ENCODE results near the gene DCAF6.

The DCAF6 gene

DNA sequence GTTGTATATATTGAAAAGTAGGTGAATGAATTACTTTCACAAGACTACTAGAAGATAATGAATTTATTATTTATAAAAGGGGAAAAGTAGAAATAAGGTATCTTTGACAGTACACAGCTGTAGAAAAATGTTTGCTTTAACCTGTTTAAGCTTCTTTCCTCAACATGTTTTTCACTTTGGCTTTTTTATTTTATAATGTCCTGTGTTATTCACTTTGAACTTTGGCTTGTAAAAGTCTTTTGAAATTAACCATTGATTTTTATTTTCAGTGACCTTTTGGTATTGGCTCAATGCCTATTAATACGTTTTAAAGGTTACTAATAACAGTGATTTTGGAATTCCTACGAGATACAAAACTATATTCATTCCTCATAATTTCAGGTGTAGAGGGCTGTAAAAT lies 58.1 kb downstream of the DCAF6 start:
- Histone ChIP-seq H2BK120ac (ENCODE audit: insufficient read depth, low read length, poor library complexity) (no peak overlapping the region), H2BK12ac (ENCODE audit: low read length) (no peak overlapping the region), H3K27me3 (ENCODE audit: insufficient read depth, low read length) (no peaks in the 10 kb centered on the region), H3K27ac (ENCODE audit: low read depth, low read length) (no peak overlapping the region), H3K79me1 (ENCODE audit: low read length) (no peaks in the 10 kb centered on the region), H2AK5ac (ENCODE audit: low read length) (no peak overlapping the region), H3K4me3 (ENCODE audit: low read depth, low read length) (no peak overlapping the region), H3K4me1 (ENCODE audit: control insufficient read depth in 1 of 2, insufficient read depth in 2 of 2, low read length in 2 of 2) (no peaks in the 10 kb centered on the region), H3K4me2 (ENCODE audit: low read length) (no peak overlapping the region), H4K12ac (ENCODE audit: low read depth, low read length) (no peak overlapping the region), H4K8ac (ENCODE audit: low read depth, low read length) (no peak overlapping the region), H3K14ac (ENCODE audit: low read length) (no peak overlapping the region), H3K36me3 (ENCODE audit: control insufficient read depth in 1 of 2, insufficient read depth in 2 of 2, low read length in 2 of 2) (peaks cover 9% of the 10 kb centered on the region in 2 experiments), H3K23ac (ENCODE audit: low read length) (no peak overlapping the region), H3K79me2 (ENCODE audit: control insufficient read depth, insufficient read depth, low read length, poor library complexity) (no peaks in the 10 kb centered on the region), H4K91ac (ENCODE audit: low read depth, low read length) (no peak overlapping the region), H3K9me3 (ENCODE audit: insufficient read depth, low read depth, low read length) (no peaks in the 10 kb centered on the region), H2AFZ (ENCODE audit: insufficient read depth, low read length, poor library complexity) (no peak overlapping the region), H2BK5ac (ENCODE audit: low read depth, low read length, poor library complexity) (no peak overlapping the region), H3K4ac (ENCODE audit: low read depth, low read length) (no peak overlapping the region), H3K18ac (ENCODE audit: low read length) (no peak overlapping the region), H3K9ac (ENCODE audit: low read length) (no peak overlapping the region)
- DNase-seq = no peak
- no CpG with 5 or more reads among the region's 2 CpGs for WGBS (ENCODE audit: extremely low coverage, insufficient coverage, insufficient read length)

DNA sequence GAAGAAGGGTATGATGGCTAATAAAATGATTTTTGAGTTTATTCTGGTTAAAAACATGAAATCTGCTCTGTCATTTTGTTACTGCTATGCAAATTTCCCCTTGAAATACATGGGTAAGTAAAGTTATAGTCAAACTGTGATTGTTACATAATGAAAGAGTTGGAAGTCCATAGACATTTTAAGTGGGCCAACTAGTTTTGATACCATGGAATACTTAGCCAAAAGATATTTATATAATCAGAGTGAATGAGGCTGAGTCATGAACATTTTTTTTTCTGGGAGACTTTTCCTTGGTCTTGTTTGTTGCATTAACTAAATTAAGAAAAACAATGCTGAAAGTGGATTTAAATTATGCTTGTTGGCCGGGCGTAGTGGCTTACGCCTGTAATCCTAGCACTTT lies 58.6 kb downstream of the DCAF6 start:
- no peaks in the 10 kb centered on the region for H3K4me1 ChIP-seq (ENCODE audit: control insufficient read depth in 1 of 2, insufficient read depth in 2 of 2, low read length in 2 of 2)
- H4K8ac ChIP-seq (ENCODE audit: low read depth, low read length) = no peak overlapping the region
- no peak overlapping the region for H2BK5ac ChIP-seq (ENCODE audit: low read depth, low read length, poor library complexity)
- no CpG with 5 or more reads among the region's 3 CpGs for whole genome bisulfite sequencing (ENCODE audit: extremely low coverage, insufficient coverage, insufficient read length)
- H4K91ac ChIP-seq (ENCODE audit: low read depth, low read length) = no peak overlapping the region
- no peak overlapping the region for H3K4ac ChIP-seq (ENCODE audit: low read depth, low read length)
- no peak for DNase-seq
- no peak overlapping the region for H3K9ac ChIP-seq (ENCODE audit: low read length)
- H3K9me3 ChIP-seq (ENCODE audit: insufficient read depth, low read depth, low read length) = no peaks in the 10 kb centered on the region
- H3K79me2 ChIP-seq (ENCODE audit: control insufficient read depth, insufficient read depth, low read length, poor library complexity) = no peaks in the 10 kb centered on the region
- no peak overlapping the region for H3K27ac ChIP-seq (ENCODE audit: low read depth, low read length)
- H3K4me2 ChIP-seq (ENCODE audit: low read length) = no peak overlapping the region
- H3K27me3 ChIP-seq (ENCODE audit: insufficient read depth, low read length) = no peaks in the 10 kb centered on the region
- no peak overlapping the region for H3K4me3 ChIP-seq (ENCODE audit: low read depth, low read length)
- H3K14ac ChIP-seq (ENCODE audit: low read length) = no peak overlapping the region
- H2BK120ac ChIP-seq (ENCODE audit: insufficient read depth, low read length, poor library complexity) = no peak overlapping the region
- no peak overlapping the region for H3K23ac ChIP-seq (ENCODE audit: low read length)
- H3K79me1 ChIP-seq (ENCODE audit: low read length) = no peaks in the 10 kb centered on the region
- no peak overlapping the region for H2AK5ac ChIP-seq (ENCODE audit: low read length)
- no peak overlapping the region for H3K18ac ChIP-seq (ENCODE audit: low read length)
- peaks cover 9% of the 10 kb centered on the region in 2 experiments for H3K36me3 ChIP-seq (ENCODE audit: control insufficient read depth in 1 of 2, insufficient read depth in 2 of 2, low read length in 2 of 2)
- H2AFZ ChIP-seq (ENCODE audit: insufficient read depth, low read length, poor library complexity) = no peak overlapping the region
- no peak overlapping the region for H4K12ac ChIP-seq (ENCODE audit: low read depth, low read length)
- no peak overlapping the region for H2BK12ac ChIP-seq (ENCODE audit: low read length)

DNA sequence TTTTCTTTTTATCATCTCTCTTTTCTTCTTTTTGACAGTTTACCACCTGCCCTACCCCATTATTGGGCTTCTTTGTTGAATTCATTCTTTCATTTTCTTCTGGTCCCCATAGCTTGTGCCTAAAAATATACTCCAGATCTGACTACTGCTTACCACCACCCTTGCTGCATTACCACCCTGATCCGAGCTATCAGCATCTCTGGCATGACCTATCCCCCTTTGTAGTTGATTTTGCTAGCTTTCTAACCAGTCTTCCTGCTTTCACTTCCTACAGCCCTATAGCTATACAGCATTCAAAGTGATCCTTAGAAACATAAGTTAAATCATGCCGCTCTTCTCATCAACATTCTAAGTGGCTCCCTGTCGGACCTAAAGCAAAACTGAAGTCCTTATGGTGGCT lies 59.8 kb downstream of the DCAF6 start:
- DNase-seq = no peak
- Histone ChIP-seq H2BK120ac (ENCODE audit: insufficient read depth, low read length, poor library complexity) (no peak overlapping the region), H3K4ac (ENCODE audit: low read depth, low read length) (no peak overlapping the region), H4K12ac (ENCODE audit: low read depth, low read length) (no peak overlapping the region), H3K79me1 (ENCODE audit: low read length) (no peaks in the 10 kb centered on the region), H3K36me3 (ENCODE audit: control insufficient read depth in 1 of 2, insufficient read depth in 2 of 2, low read length in 2 of 2) (peaks cover 9 to 12% of the 10 kb centered on the region in 2 experiments), H4K8ac (ENCODE audit: low read depth, low read length) (no peak overlapping the region), H4K91ac (ENCODE audit: low read depth, low read length) (no peak overlapping the region), H2BK12ac (ENCODE audit: low read length) (no peak overlapping the region), H2BK5ac (ENCODE audit: low read depth, low read length, poor library complexity) (no peak overlapping the region), H3K27ac (ENCODE audit: low read depth, low read length) (no peak overlapping the region), H3K9ac (ENCODE audit: low read length) (no peak overlapping the region), H3K14ac (ENCODE audit: low read length) (no peak overlapping the region), H3K18ac (ENCODE audit: low read length) (no peak overlapping the region), H2AFZ (ENCODE audit: insufficient read depth, low read length, poor library complexity) (no peak overlapping the region), H3K9me3 (ENCODE audit: insufficient read depth, low read depth, low read length) (no peaks in the 10 kb centered on the region), H3K27me3 (ENCODE audit: insufficient read depth, low read length) (no peaks in the 10 kb centered on the region), H3K4me3 (ENCODE audit: low read depth, low read length) (no peak overlapping the region), H2AK5ac (ENCODE audit: low read length) (no peak overlapping the region), H3K4me2 (ENCODE audit: low read length) (no peak overlapping the region), H3K4me1 (ENCODE audit: control insufficient read depth in 1 of 2, insufficient read depth in 2 of 2, low read length in 2 of 2) (no peaks in the 10 kb centered on the region), H3K79me2 (ENCODE audit: control insufficient read depth, insufficient read depth, low read length, poor library complexity) (no peaks in the 10 kb centered on the region), H3K23ac (ENCODE audit: low read length) (no peak overlapping the region)
- no CpG with 5 or more reads among the region's 3 CpGs for WGBS (ENCODE audit: extremely low coverage, insufficient coverage, insufficient read length)

DNA sequence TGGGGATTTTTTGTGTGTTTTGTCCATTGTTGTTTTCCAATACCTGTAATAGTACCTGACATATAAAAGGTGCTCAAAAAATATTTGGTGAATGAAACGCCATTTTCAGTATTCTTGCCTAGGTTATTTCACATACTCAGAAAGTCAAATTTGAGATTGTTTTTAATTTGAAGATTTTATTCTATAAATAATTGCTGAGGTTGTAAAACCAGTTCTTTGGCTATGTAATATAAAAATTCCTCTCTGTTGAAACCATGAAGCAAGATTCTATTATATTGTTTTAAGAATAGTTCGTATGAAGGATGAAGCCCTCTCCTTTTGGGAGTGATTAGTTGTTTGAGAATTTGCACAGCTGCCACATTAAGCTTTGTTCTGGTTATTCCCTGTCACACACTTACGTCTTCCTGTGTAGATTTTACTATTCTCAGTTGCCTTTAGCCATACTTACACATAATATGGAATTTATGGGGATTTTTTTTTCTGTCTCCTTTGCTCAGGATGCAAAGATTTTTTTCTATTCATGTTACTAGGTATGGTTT lies 60.6 kb downstream of the DCAF6 start:
- WGBS (ENCODE audit: extremely low coverage, insufficient coverage, insufficient read length) = no CpG with 5 or more reads among the region's 3 CpGs

More for the DNA sequence above, 60.6 kb downstream of the DCAF6 start:
- Histone ChIP-seq H4K91ac (ENCODE audit: low read depth, low read length) (no peak overlapping the region), H2BK12ac (ENCODE audit: low read length) (no peak overlapping the region), H3K27ac (ENCODE audit: low read depth, low read length) (no peak overlapping the region), H3K9me3 (ENCODE audit: insufficient read depth, low read depth, low read length) (no peaks in the 10 kb centered on the region), H3K79me1 (ENCODE audit: low read length) (no peaks in the 10 kb centered on the region), H3K14ac (ENCODE audit: low read length) (no peak overlapping the region), H3K27me3 (ENCODE audit: insufficient read depth, low read length) (no peaks in the 10 kb centered on the region), H3K9ac (ENCODE audit: low read length) (no peak overlapping the region), H3K36me3 (ENCODE audit: control insufficient read depth in 1 of 2, insufficient read depth in 2 of 2, low read length in 2 of 2) (peaks cover 6 to 10% of the 10 kb centered on the region in 2 experiments), H3K79me2 (ENCODE audit: control insufficient read depth, insufficient read depth, low read length, poor library complexity) (no peaks in the 10 kb centered on the region), H3K4me2 (ENCODE audit: low read length) (no peak overlapping the region), H3K23ac (ENCODE audit: low read length) (no peak overlapping the region), H3K18ac (ENCODE audit: low read length) (no peak overlapping the region), H4K8ac (ENCODE audit: low read depth, low read length) (no peak overlapping the region), H4K12ac (ENCODE audit: low read depth, low read length) (no peak overlapping the region), H2BK5ac (ENCODE audit: low read depth, low read length, poor library complexity) (no peak overlapping the region), H3K4me1 (ENCODE audit: control insufficient read depth in 1 of 2, insufficient read depth in 2 of 2, low read length in 2 of 2) (no peaks in the 10 kb centered on the region), H3K4ac (ENCODE audit: low read depth, low read length) (no peak overlapping the region), H3K4me3 (ENCODE audit: low read depth, low read length) (no peak overlapping the region), H2AK5ac (ENCODE audit: low read length) (no peak overlapping the region), H2AFZ (ENCODE audit: insufficient read depth, low read length, poor library complexity) (no peak overlapping the region), H2BK120ac (ENCODE audit: insufficient read depth, low read length, poor library complexity) (no peak overlapping the region)
- DNase-seq = no peak

All from trophoblast cell (in vitro differentiated cells and primary cell).